Measurements from ENCODE around the gene PFDN2.

GRCh38 chr1:161115132-161115711 lies 2.6 kb downstream of the PFDN2 start:
- TF ChIP-seq CTCF (IDR thresholded peaks at IDR 0.05) (no peak), EZH2phosphoT487 (IDR thresholded peaks at IDR 0.05) (no peak), EZH2 (IDR thresholded peaks at IDR 0.05) (no peak)
